Kidney epithelial cell (primary cell): Measurements from ENCODE around the gene SPATA19. TPM values are rescaled to one million over a fixed set of nuclear protein-coding genes. Genes with fewer than 3 reads are reported as not detected.

Experiments used
- DNase-seq: peaks from one replicate; pipeline ENCODE4 v3.0.0-alpha.2; 2010; ENCODE audit warnings: low read depth
- H3K27me3 ChIP-seq: 2 replicates; pipeline ENCODE4 v1.6.0; 2011; ENCODE audit warnings: low read length; ENCODE audit not compliant: control insufficient read depth, insufficient read depth
- H3K36me3 ChIP-seq: 2 replicates; pipeline ENCODE4 v1.5.1; 2011; ENCODE audit warnings: low read length; ENCODE audit not compliant: control insufficient read depth, insufficient read depth
- H3K4me3 ChIP-seq: 2 replicates; pipeline ENCODE4 v1.5.1; 2011; ENCODE audit warnings: low read depth, mild to moderate bottlenecking, control low read depth, low read length
- total RNA-seq: library from RNA; depleted of rRNA; stranded (reverse); fragments of >200 nt; gene quantifications from 2 replicates; pipeline ENCODE4 v1.2.3, GENCODE V29; 2015
- TF ChIP-seq, protein P1 (sequence below): IDR thresholded peaks from 2 replicates; pipeline ENCODE4 v1.5.1; 2011; ENCODE audit warnings: mild to moderate bottlenecking, moderate library complexity, low read length, control low read depth, inconsistent platforms; ENCODE audit not compliant: insufficient read depth, poor library complexity, severe bottlenecking

SPATA19 gene
- total RNA-seq, 1 donor from 2014 or later: not detected

DNA sequence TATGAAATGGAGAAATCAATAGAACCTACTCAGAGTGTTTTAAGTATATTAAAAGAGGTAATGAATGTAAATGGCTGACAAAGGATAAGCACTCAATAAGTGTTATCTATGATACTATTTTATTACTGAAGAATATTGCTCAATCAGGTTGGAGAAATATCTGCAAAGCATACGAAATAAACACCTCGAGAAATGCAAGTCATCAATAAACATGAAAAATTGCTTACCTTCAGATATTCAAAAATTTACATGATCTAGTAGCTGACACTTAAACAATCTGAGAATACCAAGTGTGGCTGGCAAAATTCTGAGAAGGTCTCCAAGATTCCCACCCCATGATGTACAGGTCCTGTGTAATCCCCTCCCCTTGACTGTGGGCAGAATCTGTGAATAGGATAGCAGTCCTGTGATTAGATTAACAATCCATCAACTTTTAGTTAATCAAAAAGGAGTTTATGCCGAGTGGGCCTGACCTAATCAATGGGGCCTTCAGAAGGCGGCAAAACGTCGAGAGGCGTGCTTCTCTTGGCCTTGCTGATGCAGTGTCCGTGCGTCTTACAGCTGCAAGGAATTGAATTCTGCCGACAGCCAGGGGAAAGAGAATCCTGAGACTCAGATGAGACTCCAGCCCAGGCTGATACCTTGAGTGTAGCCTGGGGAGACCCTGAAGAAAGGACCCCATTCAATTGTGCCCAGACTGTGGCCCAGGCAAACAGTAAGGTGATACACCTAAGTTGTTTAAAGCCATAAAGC, 49.1 kb downstream of the SPATA19 start:
- H3K4me3 ChIP-seq: no peak overlapping the region
- no peaks in the 10 kb centered on the region for H3K27me3 ChIP-seq
- no peaks in the 10 kb centered on the region for H3K36me3 ChIP-seq
- no peak for DNase-seq
- TF ChIP-seq, protein P1, sequence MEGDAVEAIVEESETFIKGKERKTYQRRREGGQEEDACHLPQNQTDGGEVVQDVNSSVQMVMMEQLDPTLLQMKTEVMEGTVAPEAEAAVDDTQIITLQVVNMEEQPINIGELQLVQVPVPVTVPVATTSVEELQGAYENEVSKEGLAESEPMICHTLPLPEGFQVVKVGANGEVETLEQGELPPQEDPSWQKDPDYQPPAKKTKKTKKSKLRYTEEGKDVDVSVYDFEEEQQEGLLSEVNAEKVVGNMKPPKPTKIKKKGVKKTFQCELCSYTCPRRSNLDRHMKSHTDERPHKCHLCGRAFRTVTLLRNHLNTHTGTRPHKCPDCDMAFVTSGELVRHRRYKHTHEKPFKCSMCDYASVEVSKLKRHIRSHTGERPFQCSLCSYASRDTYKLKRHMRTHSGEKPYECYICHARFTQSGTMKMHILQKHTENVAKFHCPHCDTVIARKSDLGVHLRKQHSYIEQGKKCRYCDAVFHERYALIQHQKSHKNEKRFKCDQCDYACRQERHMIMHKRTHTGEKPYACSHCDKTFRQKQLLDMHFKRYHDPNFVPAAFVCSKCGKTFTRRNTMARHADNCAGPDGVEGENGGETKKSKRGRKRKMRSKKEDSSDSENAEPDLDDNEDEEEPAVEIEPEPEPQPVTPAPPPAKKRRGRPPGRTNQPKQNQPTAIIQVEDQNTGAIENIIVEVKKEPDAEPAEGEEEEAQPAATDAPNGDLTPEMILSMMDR: no peak

DNA sequence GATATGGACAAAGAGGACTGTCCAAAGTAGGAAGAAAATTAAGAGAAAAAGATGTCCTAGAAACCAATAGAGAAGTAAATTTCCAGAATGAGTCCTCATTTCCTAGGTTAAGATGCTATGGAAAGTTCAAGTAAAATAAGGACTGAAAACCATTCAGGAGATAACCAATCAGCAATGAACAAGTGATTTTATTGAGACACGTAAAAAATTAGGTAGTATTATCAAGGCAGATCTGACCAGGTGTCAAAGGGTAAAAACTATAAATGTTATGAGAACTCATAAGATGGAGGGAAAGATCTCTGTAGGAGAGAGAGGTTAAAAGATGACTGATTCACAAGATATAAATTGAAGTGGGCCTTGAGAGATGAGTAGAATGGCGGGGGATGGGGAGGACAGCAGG, 50.2 kb downstream of the SPATA19 start:
- Histone ChIP-seq H3K4me3 (no peak overlapping the region), H3K27me3 (no peaks in the 10 kb centered on the region), H3K36me3 (no peaks in the 10 kb centered on the region)
- DNase-seq: no peak
- TF ChIP-seq, protein P1: no peak

DNA sequence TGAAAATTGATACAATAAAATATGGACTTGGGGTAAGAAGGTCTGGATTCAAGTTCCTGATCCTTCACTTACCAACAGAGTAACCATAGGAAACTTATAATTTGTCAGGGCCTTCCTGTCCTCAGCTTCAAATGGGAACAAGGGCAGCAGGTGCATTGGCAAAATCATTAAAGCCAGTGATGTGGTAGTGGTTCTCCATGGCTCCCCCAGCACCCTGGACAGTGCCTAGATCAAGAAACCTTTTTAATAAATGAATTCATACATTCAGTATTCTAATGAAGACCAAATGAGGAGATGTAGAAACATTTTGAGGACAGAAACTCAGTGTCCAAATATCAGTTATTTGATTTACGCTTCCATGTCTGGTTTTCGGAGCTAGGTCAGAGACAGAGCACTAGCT, 51.1 kb downstream of the SPATA19 start:
- Histone ChIP-seq H3K27me3 (no peaks in the 10 kb centered on the region), H3K36me3 (no peaks in the 10 kb centered on the region), H3K4me3 (no peak overlapping the region)
- no peak for DNase-seq
- TF ChIP-seq, protein P1: no peak

DNA sequence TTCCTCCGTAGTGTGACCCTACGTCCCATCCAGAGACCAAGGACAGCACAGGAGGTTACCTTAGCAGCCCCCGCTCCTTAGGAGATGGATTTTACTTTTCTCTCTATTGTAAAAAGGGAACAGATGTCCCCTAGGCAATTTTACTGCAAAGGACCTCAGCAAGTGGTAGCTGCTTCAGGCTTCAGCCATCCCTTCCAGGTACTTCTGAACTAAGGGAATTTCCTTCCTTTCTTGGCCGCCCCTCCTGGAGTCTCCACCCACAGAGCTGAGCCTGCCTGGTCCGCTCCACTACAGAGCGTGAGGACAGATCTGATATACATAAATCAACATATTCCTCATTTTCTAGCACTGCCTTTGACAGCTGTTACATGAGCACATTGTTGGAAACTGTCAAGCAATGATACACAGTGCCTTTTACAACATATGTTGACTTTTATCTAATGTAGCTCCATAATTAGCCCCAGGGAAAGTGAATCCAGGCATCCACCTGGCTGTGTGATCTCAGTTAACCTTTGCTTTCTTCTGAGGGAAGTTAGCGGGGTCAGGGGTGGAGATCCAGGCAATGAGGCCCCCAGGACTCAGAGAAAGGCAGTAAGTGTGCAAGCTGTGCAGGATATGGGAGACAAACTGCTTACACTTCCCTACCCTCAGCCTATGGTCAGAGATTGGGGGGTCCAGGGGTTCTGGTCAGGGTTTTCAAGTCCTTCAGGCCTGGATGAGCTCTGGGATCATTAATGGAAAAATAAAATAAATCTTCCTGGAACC, 51.9 kb downstream of the SPATA19 start:
- no peaks in the 10 kb centered on the region for H3K27me3 ChIP-seq
- DNase-seq: no peak
- no peaks in the 10 kb centered on the region for H3K36me3 ChIP-seq
- H3K4me3 ChIP-seq: no peak overlapping the region
- TF ChIP-seq, protein P1: no peak

DNA sequence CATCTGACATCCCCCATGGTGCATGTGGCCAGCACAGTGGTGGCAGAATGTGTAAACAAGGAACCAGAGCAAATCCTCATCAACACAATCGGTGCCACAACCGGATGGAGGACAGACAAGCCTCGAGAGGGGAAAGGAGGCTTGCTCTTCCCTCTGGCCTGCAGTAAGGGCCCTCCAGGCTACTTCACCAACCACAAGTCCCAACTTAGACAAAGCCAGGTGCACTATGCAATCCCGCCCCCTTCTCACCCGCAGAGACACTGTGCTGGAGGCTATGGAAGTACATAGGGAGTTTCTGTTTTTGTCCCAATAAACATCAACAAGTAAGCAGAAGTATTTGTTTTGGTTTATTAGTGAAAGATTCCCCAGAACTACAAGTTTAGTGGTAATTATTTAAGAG, 54.3 kb downstream of the SPATA19 start:
- no peaks in the 10 kb centered on the region for H3K36me3 ChIP-seq
- H3K4me3 ChIP-seq: no peak overlapping the region
- H3K27me3 ChIP-seq: peaks cover 7% of the 10 kb centered on the region
- TF ChIP-seq, protein P1: no peak
- DNase-seq: no peak

Other genes with a start within 250 kb of the SPATA19 start
- gene IGSF9B, start 111.5 kb upstream of the SPATA19 start, total RNA-seq: 5.9 and 6.3 TPM in 2 replicates
- gene JAM3, start 223.6 kb upstream of the SPATA19 start, total RNA-seq: 24.6 and 28.0 TPM in 2 replicates